H1 (cell line): ENCODE measurements around the gene RRP1B. TPM values are rescaled to one million over a fixed set of nuclear protein-coding genes. Genes with fewer than 3 reads are reported as not detected.

Experiments used
- CTCF ChIA-PET: fragments of 300-600 bp; sonication (Branson Sonifier 250); formaldehyde crosslinking; loops from one replicate; lab custom pipeline; 2021; ENCODE audit not compliant: partially characterized antibody; lab: Charles Lee
- POLR2A ChIA-PET: fragments of 300-600 bp; sonication (Branson Sonifier 250); formaldehyde crosslinking; loops from one replicate; lab custom pipeline; 2021; ENCODE audit warnings: inconsistent platforms; ENCODE audit not compliant: partially characterized antibody; lab: Charles Lee
- DNase-seq, 2 experiments: peaks; one replicate each; pipeline versions ENCODE4 v3.0.0 to v3.0.0-alpha.2; 2010 to 2022; ENCODE audit warnings: low spot score in 2 of 2, low read depth in 1 of 2, mixed read lengths in 1 of 2
- FAIRE-seq: peaks from 2 replicates; lab custom pipeline; 2011; peaks lifted over from hg19 to GRCh38; lab: Jason Lieb, UNC
- H2AFZ ChIP-seq: 2 replicates; pipeline ENCODE4 v1.8.1; 2012; ENCODE audit warnings: low read length, inconsistent platforms
- H2AK5ac ChIP-seq: 2 replicates; pipeline ENCODE4 v1.6.1; 2013; ENCODE audit warnings: low read depth, low read length
- H2BK120ac ChIP-seq: replicated peaks from 2 replicates; pipeline ENCODE3; 2013; ENCODE audit warnings: low read depth, low read length, inconsistent platforms
- H2BK12ac ChIP-seq: 2 replicates; pipeline ENCODE4 v1.6.1; 2013; ENCODE audit warnings: low read depth, low read length
- H2BK15ac ChIP-seq: 2 replicates; pipeline ENCODE4 v1.6.1; 2013; ENCODE audit warnings: low read length
- H2BK20ac ChIP-seq: 2 replicates; pipeline ENCODE4 v1.6.1; 2013; ENCODE audit warnings: low read length
- H2BK5ac ChIP-seq: 2 replicates; pipeline ENCODE4 v1.6.1; 2013; ENCODE audit warnings: low read depth, low read length
- H3K14ac ChIP-seq: 2 replicates; pipeline ENCODE4 v1.6.1; 2013; ENCODE audit warnings: inconsistent platforms; ENCODE audit not compliant: insufficient read length
- H3K18ac ChIP-seq: 2 replicates; pipeline ENCODE4 v1.6.1; 2013; ENCODE audit warnings: low read length; ENCODE audit errors: extremely low read depth
- H3K23ac ChIP-seq: 2 replicates; pipeline ENCODE4 v1.6.1; 2013; ENCODE audit warnings: inconsistent platforms; ENCODE audit not compliant: insufficient read length
- H3K23me2 ChIP-seq: 2 replicates; pipeline ENCODE4 v1.6.1; 2013; ENCODE audit warnings: low read depth, low read length
- H3K27ac ChIP-seq: 2 replicates; pipeline ENCODE4 v1.6.1; 2011; ENCODE audit warnings: low read depth, low read length, inconsistent platforms
- H3K27me3 ChIP-seq, 4 experiments: replicated peaks in 1 of 4; 1 replicate in 1 of 4; 2 replicates in 3 of 4; pipeline versions ENCODE4 v1.6.1 to v1.8.1; 2011 to 2013; ENCODE audit warnings: low read length in 3 of 4, mild to moderate bottlenecking in 3 of 4, inconsistent platforms in 2 of 4, mixed read lengths in 2 of 4, moderate library complexity in 1 of 4; ENCODE audit not compliant: control insufficient read depth in 3 of 4, insufficient read depth in 3 of 4; ENCODE audit errors: extremely low read depth in 1 of 4
- H3K36me3 ChIP-seq, 4 experiments: 2 replicates each; pipeline versions ENCODE4 v1.6.1 to v1.8.1; 2011 to 2013; ENCODE audit warnings: mild to moderate bottlenecking in 4 of 4, low read length in 3 of 4, moderate library complexity in 2 of 4, control low read depth in 1 of 4, inconsistent platforms in 1 of 4; ENCODE audit not compliant: insufficient read depth in 4 of 4, control insufficient read depth in 2 of 4
- H3K4ac ChIP-seq: replicated peaks from 2 replicates; pipeline ENCODE3; 2013; ENCODE audit warnings: low read length, low read depth, mixed read lengths, inconsistent platforms; ENCODE audit not compliant: insufficient read length
- H3K4me1 ChIP-seq, 4 experiments: replicated peaks in 1 of 4; 1 replicate in 1 of 4; 2 replicates in 3 of 4; pipeline versions ENCODE4 v1.6.1 to v1.8.1; 2011 to 2013; ENCODE audit warnings: low read length in 3 of 4, inconsistent platforms in 2 of 4, mixed read lengths in 1 of 4; ENCODE audit not compliant: insufficient read depth in 4 of 4, control insufficient read depth in 3 of 4
- H3K4me2 ChIP-seq, 2 experiments: 2 replicates each; pipeline versions ENCODE4 v1.6.1 to v1.8.1; 2011 to 2013; ENCODE audit warnings: low read depth in 2 of 2, low read length in 2 of 2, control low read depth in 1 of 2, inconsistent platforms in 1 of 2, mild to moderate bottlenecking in 1 of 2; ENCODE audit not compliant: insufficient read depth in 1 of 2
- H3K4me3 ChIP-seq, 4 experiments: fragments of 200-600, 300-600 bp in 1 of 4; sonication (generic), shearing (Covaris generic), sonication (Bioruptor Twin) in 1 of 4; 2 replicates each; pipeline versions ENCODE4 v1.5.1 to v1.8.1; 2011 to 2016; ENCODE audit warnings: low read length in 4 of 4, low read depth in 3 of 4, control low read depth in 2 of 4, inconsistent platforms in 2 of 4, mild to moderate bottlenecking in 2 of 4, mixed read lengths in 1 of 4, moderate library complexity in 1 of 4; ENCODE audit not compliant: insufficient read depth in 2 of 4; ENCODE audit errors: extremely low read depth in 1 of 4
- H3K56ac ChIP-seq: replicated peaks from 2 replicates; pipeline ENCODE3; 2013; ENCODE audit warnings: low read depth, mild to moderate bottlenecking, mixed read lengths, low read length, inconsistent platforms; ENCODE audit not compliant: insufficient read length
- H3K79me1 ChIP-seq: 2 replicates; pipeline ENCODE4 v1.6.1; 2013; ENCODE audit warnings: low read depth, low read length, control low read depth
- H3K79me2 ChIP-seq, 2 experiments: 2 replicates each; pipeline versions ENCODE4 v1.6.1 to v1.8.1; 2012 to 2013; ENCODE audit warnings: low read length in 2 of 2, mild to moderate bottlenecking in 2 of 2, inconsistent platforms in 1 of 2; ENCODE audit not compliant: insufficient read depth in 2 of 2, control insufficient read depth in 1 of 2
- H3K9ac ChIP-seq, 4 experiments: replicated peaks in 1 of 4; 1 replicate in 1 of 4; 2 replicates in 3 of 4; pipeline versions ENCODE4 v1.6.1 to v1.8.1; 2011 to 2013; ENCODE audit warnings: low read depth in 3 of 4, low read length in 3 of 4, control low read depth in 2 of 4, mild to moderate bottlenecking in 2 of 4, moderate library complexity in 2 of 4, inconsistent platforms in 1 of 4; ENCODE audit errors: extremely low read depth in 1 of 4
- H3K9me3 ChIP-seq, 2 experiments: 2 replicates each; pipeline versions ENCODE4 v1.6.1 to v1.8.1; 2012 to 2013; ENCODE audit warnings: mild to moderate bottlenecking in 2 of 2, moderate library complexity in 2 of 2, control low read depth in 1 of 2, inconsistent platforms in 1 of 2, low read depth in 1 of 2, low read length in 1 of 2, mixed read lengths in 1 of 2; ENCODE audit not compliant: insufficient read depth in 2 of 2
- H4K20me1 ChIP-seq, 2 experiments: replicated peaks in 1 of 2; 2 replicates each; pipeline versions ENCODE3 to v1.8.1; 2011 to 2013; ENCODE audit warnings: inconsistent platforms in 2 of 2, low read length in 2 of 2, mild to moderate bottlenecking in 1 of 2; ENCODE audit not compliant: insufficient read depth in 2 of 2, control insufficient read depth in 1 of 2
- H4K5ac ChIP-seq: 2 replicates; pipeline ENCODE4 v1.6.1; 2013; ENCODE audit warnings: low read length, low read depth, mixed read lengths, inconsistent platforms; ENCODE audit not compliant: insufficient read length
- H4K8ac ChIP-seq: 2 replicates; pipeline ENCODE4 v1.8.0; 2013; ENCODE audit warnings: mild to moderate bottlenecking, moderate library complexity, low read length, inconsistent platforms; ENCODE audit not compliant: insufficient read depth; ENCODE audit errors: extremely low read depth
- H4K91ac ChIP-seq: replicated peaks from 2 replicates; pipeline ENCODE3; 2013; ENCODE audit warnings: low read length, mixed read lengths, inconsistent platforms; ENCODE audit not compliant: insufficient read length
- E2F6 ChIP-seq: IDR thresholded peaks from 2 replicates; pipeline ENCODE4 v1.6.1; 2012; ENCODE audit warnings: inconsistent platforms
- EP300 ChIP-seq, 2 experiments: IDR thresholded peaks; 1 replicate in 1 of 2; 2 replicates in 1 of 2; pipeline ENCODE4 v1.6.1; 2011 to 2012; ENCODE audit warnings: low read depth in 2 of 2, low read length in 2 of 2, mild to moderate bottlenecking in 2 of 2, borderline replicate concordance in 1 of 2, inconsistent platforms in 1 of 2, moderate library complexity in 1 of 2
- KDM4A ChIP-seq: IDR thresholded peaks from one replicate; pipeline ENCODE4 v1.7.1; 2012; ENCODE audit warnings: low read depth, mild to moderate bottlenecking, moderate library complexity, low read length, inconsistent platforms; ENCODE audit not compliant: severe bottlenecking
- MAX ChIP-seq: IDR thresholded peaks from 2 replicates; pipeline ENCODE4 v1.6.1; 2012; ENCODE audit warnings: inconsistent platforms
- PHF8 ChIP-seq: fragments of 200-600 bp; sonication (generic); conservative IDR thresholded peaks from 2 replicates; pipeline ENCODE4 v1.7.1; 2012; ENCODE audit warnings: low read depth, mild to moderate bottlenecking, inconsistent platforms, low read length, moderate library complexity
- SP1 ChIP-seq: IDR thresholded peaks from 2 replicates; pipeline ENCODE4 v1.6.1; 2011; ENCODE audit warnings: low read depth, low read length
- WGBS, 2 experiments: shearing (Covaris generic) in 1 of 2; methylation state at CpG; one replicate each; pipeline versions ENCODE4 v1.1.6 to v1.1.7; 2013 to 2015; ENCODE audit warnings: low lambda C conversion rate in 2 of 2, mixed read lengths in 2 of 2, inconsistent platforms in 1 of 2, low coverage in 1 of 2, missing lambda C conversion rate in 1 of 2; ENCODE audit not compliant: insufficient replicate concordance in 2 of 2, insufficient coverage in 1 of 2, insufficient read length in 1 of 2; ENCODE audit errors: extremely low coverage in 1 of 2, missing lambda C conversion rate in 1 of 2; 5-methylcytosine and 5-hydroxymethylcytosine counted together
- polyA plus RNA-seq, 7 experiments: library from polyadenylated mRNA; depleted of rRNA in 3 of 7; stranded (reverse) in 5 of 7; unstranded in 2 of 7; fragments of >200 nt in 5 of 7; fragments of 200-250 nt in 2 of 7; gene quantifications; 1 replicate in 5 of 7; 2 replicates in 1 of 7; 4 replicates in 1 of 7; pipeline versions ENCODE4 v1.2.1 to v1.2.3, GENCODE V29; 2011 to 2013; ENCODE audit warnings: missing spikeins in 2 of 7, mixed read lengths in 2 of 7
- total RNA-seq: library from RNA; stranded (reverse); fragmentation: NEBNext Ultra II Directional; extraction: Animal tissue kit (Norgen Biotek cat#: 25700); gene quantifications from 2 replicates; pipeline ENCODE4 v1.2.1, GENCODE V29; 2021

Gene RRP1B
- total and polyA plus RNA-seq, 2 of the 8 experiments (the other 6 are each of a cell fraction or from before 2014, with no cell fraction given), result 25.8 to 97.3 TPM

- Histone ChIP-seq H3K23ac (no peak overlapping the region), H4K91ac (peak overlapping the region; percentile 10), H3K4ac (no peak overlapping the region), H2AK5ac (no peak overlapping the region), H3K23me2 (peaks cover 16% of the 10 kb centered on the region; the same call in 1 of the 2 replicates), H3K27ac (no peak overlapping the region; the same call in 1 of the 2 replicates), H3K79me2 (peaks cover 14 to 31% of the 10 kb centered on the region in 2 experiments; a peak in 3 of 4 replicates), H3K79me1 (peaks cover 10% of the 10 kb centered on the region), H3K9me3 (no peaks in the 10 kb centered on the region), H3K4me1 (peaks cover 0 to 21% (median 14%) of the 10 kb centered on the region in 4 experiments; a peak in 6 of 7 replicates), H2BK15ac (peak overlapping the region; percentile 65; the same call in 1 of the 2 replicates), H3K4me2 (peak overlapping the region; percentile 69 to 75; a peak in 3 of 4 replicates), H4K20me1 (peaks cover 8 to 19% of the 10 kb centered on the region in 2 experiments), H3K4me3 (peak overlapping the region; percentile 60 to 90 (median 80)), H2BK20ac (no peak overlapping the region), H2BK12ac (no peak overlapping the region), H4K8ac (peak overlapping the region; percentile 95), H3K18ac (peak overlapping the region; percentile 60; the same call in 1 of the 2 replicates), H3K14ac (no peak overlapping the region), H2AFZ (no peak overlapping the region; the same call in 1 of the 2 replicates), H3K9ac (peak overlapping the region in 3 of 4 experiments; percentile 33 to 60 (median 56); a peak in 6 of 7 replicates), H3K56ac (peak overlapping the region; percentile 27), H4K5ac (no peak overlapping the region), H2BK5ac (no peak overlapping the region), H2BK120ac (no peak overlapping the region), H3K36me3 (no peaks in the 10 kb centered on the region), H3K27me3 (peaks cover 0 to 10% (median 7%) of the 10 kb centered on the region in 4 experiments; a peak in 4 of 7 replicates)
- WGBS, 2 experiments, result 26% methylated on average over 63 of the region's 70 CpGs; no CpG with 5 or more reads in 1 of the 2 experiments
- DNase-seq, result no peak
- POLR2A ChIA-PET, result interaction anchor here (0.8 to 2.8 kb wide), 5 partner anchors 10 to 59 kb away, joined by 3 to 19 read pairs (median 5); partner anchors contain the start of genes HSF2BP and RRP1B
- CTCF ChIA-PET, result interaction anchor here (1.6 kb wide), 1 partner anchor 10 kb away, joined by 3 read pairs; no protein-coding TSS in a partner anchor
- peak; percentile 26 for TF ChIP-seq KDM4A
- TF ChIP-seq PHF8, result peak; percentile 8; the same call in 1 of the 2 replicates
- peak; percentile 70 for TF ChIP-seq E2F6
- no peak for TF ChIP-seq EP300 (IDR thresholded peaks at IDR 0.05; ENCODE audit: borderline replicate concordance in 1 of 2, low read depth in 2 of 2, low read length in 2 of 2)
- TF ChIP-seq SP1, result no peak
- peak; percentile 60; the same call in 1 of the 2 replicates for TF ChIP-seq MAX
- FAIRE-seq, result no peak
These were observed 58.9 kb downstream of the RRP1B start for GRCh38 chr21:43717967-43718871.
